Measurements from ENCODE around the gene S1PR1.

S1PR1 gene

GRCh38 chr1:101247404-101248287, 10.8 kb downstream of the S1PR1 start:
- TF ChIP-seq CTCF (IDR thresholded peaks at IDR 0.05; ENCODE audit: low read depth, low read length, missing control alignments) = no peak
- DNase-seq (ENCODE audit: extremely low read depth, low read depth) = no peak

DNA sequence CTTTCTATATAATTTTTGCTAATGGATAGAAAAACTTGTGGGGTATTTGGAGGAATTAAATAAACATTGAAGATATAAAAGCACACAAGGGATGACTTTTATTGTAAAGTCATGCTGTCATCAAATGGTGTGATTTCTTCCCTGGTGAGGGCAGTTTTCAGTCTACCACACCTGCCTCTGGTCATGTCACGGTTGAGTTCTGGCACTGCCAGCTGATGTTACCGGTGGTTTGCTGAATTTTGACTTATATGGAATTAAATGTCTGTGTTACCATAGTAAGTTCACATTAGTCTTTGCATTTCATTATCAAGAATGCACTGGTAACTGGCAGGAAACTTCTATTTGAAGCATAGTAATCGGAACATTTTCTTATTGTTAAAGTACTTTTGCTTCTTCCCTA, 13.4 kb downstream of the S1PR1 start:
- TF ChIP-seq CTCF (IDR thresholded peaks at IDR 0.05; ENCODE audit: low read depth, low read length, missing control alignments) = no peak
- H3K4me3 ChIP-seq (replicated peaks; ENCODE audit: low read depth, low read length) = no peak overlapping the region
- DNase-seq (ENCODE audit: extremely low read depth, low read depth) = no peak

More at GRCh38 chr1:101247404-101248287, 10.8 kb downstream of the S1PR1 start:
- no peak overlapping the region for H3K4me3 ChIP-seq (replicated peaks; ENCODE audit: low read depth, low read length)

GRCh38 chr1:101250656-101251272, 13.9 kb downstream of the S1PR1 start:
- DNase-seq (ENCODE audit: extremely low read depth, low read depth) = no peak
- H3K4me3 ChIP-seq (replicated peaks; ENCODE audit: low read depth, low read length) = no peak overlapping the region
- no peak for TF ChIP-seq CTCF (IDR thresholded peaks at IDR 0.05; ENCODE audit: low read depth, low read length, missing control alignments)

GRCh38 chr1:101251504-101251903, 14.7 kb downstream of the S1PR1 start:
- DNase-seq (ENCODE audit: extremely low read depth, low read depth) = no peak
- TF ChIP-seq CTCF (IDR thresholded peaks at IDR 0.05; ENCODE audit: low read depth, low read length, missing control alignments) = no peak
- H3K4me3 ChIP-seq (replicated peaks; ENCODE audit: low read depth, low read length) = no peak overlapping the region

DNA sequence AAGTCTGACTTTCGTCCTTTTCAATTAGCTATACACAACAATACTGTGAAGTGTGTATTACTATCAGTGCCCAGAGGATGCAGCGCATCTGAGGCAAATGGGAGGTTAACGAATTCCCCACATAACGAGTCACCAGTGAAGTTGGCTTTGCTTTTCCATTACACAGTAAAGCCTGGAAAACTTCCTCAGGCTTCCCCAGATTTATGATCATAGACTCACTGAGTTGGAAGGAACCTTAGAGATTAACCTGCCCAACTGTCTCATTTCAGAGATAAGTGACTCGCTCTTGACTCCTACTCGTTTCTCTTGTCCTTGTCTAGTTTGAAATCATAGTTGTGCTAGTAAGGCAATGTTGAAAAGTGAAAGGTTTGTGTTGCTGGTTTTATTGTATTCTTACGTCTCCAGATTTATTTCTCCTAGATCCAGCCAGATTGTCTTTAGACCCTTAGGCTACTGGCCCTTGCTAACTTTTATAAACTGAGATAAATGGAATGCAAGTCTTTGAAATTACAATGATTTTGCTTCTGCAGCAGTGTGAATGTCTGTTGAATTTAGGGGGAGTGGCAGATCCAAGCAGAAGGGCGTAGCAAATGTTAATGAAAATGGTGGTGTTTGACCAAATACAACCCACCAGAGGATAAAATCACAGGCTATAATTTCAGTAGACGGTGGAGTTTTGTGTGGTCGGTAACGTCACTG, 17.3 kb downstream of the S1PR1 start:
- H3K4me3 ChIP-seq (replicated peaks; ENCODE audit: low read depth, low read length) = no peak overlapping the region
- TF ChIP-seq CTCF (IDR thresholded peaks at IDR 0.05; ENCODE audit: low read depth, low read length, missing control alignments) = no peak
- DNase-seq (ENCODE audit: extremely low read depth, low read depth) = no peak

DNA sequence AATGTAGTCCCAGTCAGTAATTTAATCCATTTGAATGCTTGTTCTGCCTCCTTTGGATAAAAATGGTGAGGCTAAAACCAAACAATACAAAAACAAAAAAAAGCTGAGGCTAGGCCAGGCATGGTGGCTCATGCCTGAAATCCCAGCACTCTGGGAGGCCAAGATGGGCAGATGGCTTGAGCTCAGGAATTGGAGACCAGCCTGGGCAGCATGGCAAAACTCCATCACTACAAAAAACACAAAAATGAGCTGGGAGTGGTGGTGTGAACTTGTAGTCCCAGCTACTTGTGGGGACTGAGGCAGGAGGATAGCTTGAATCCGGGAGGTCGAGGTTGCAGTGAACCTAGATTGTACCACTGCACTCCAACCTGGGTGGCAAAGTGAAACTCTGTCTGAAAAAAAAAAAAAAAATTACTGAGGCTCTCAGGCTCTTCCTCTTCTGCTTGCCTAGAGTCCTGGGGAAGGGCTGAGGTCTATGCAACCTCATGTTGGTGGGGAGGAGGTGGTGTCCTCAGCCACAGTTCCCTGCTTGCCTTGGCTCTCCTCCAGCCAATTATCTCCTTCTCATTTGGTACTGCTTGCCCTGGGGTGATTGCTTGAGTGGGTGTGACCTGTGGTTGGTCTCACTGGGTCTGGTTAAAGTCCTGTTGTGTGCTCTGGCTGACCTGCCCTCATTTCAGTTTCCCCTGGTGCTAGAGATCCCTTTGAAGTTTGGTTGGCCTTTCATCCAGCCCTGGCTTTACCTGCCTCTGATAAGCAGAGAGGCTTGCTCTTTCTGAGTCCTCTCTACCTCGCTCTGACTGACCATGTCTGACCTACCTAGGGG, 20.9 kb downstream of the S1PR1 start:
- H3K4me3 ChIP-seq (replicated peaks; ENCODE audit: low read depth, low read length) = no peak overlapping the region
- DNase-seq (ENCODE audit: extremely low read depth, low read depth) = no peak
- TF ChIP-seq CTCF (IDR thresholded peaks at IDR 0.05; ENCODE audit: low read depth, low read length, missing control alignments) = no peak

Data from HFF-Myc (cell line).